ENCODE data around the gene SLC2A3. TPM values are rescaled to one million over a fixed set of nuclear protein-coding genes. Genes with fewer than 3 reads are reported as not detected.
"Not testable (repeated sequence)": the region's sequence is repeated elsewhere in the genome, so short reads cannot be mapped to it uniquely, and the experiment has no call there.

The SLC2A3 gene
- polyA plus RNA-seq, 1 donor from 2014 or later, result 27.2 TPM

DNA sequence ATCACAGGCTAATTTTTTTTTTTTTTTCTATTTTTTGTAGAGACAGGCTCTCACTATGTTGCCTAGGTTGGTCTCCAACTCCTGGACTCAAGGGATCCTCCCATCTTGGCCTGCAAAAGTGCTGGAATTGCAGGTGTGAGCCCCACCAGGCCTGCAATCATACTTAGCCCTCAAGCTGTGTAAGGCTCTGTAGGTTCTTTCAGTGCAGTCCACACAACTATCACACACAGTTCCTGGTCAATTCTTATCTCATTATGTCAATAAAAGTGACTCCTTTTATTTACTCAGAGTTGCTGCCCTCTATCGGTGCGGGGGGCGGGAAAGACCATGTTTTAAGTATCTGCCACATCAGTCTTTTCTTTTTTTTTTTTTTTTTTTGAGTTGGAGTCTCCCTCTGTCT, 29.0 kb downstream of the SLC2A3 start:
- no peaks in the 10 kb centered on the region for H4K20me1 ChIP-seq (ENCODE audit: insufficient read depth)
- H3K9me2 ChIP-seq (ENCODE audit: insufficient read depth, low read length), result no peaks in the 10 kb centered on the region
- H3F3A ChIP-seq (ENCODE audit: insufficient read depth, low read length, poor library complexity, severe bottlenecking), result no peaks in the 10 kb centered on the region
- no peak overlapping the region for H3K9ac ChIP-seq (ENCODE audit: low read length)
- no peak overlapping the region for H2AFZ ChIP-seq (ENCODE audit: low read depth, low read length)
- no peak overlapping the region for H3K27ac ChIP-seq (ENCODE audit: low read length)
- no peaks in the 10 kb centered on the region for H3K9me3 ChIP-seq (ENCODE audit: low read length)
- H3K4me2 ChIP-seq (ENCODE audit: low read length), result no peak overlapping the region
- H3K4me3 ChIP-seq (ENCODE audit: low read length), result no peak overlapping the region
- no peaks in the 10 kb centered on the region for H3K27me3 ChIP-seq (ENCODE audit: insufficient read depth, low read depth, low read length)
- no peaks in the 10 kb centered on the region for H3K36me3 ChIP-seq (ENCODE audit: insufficient read depth, low read length)
- no peaks in the 10 kb centered on the region for H3K79me2 ChIP-seq (replicated peaks; ENCODE audit: insufficient read depth, low read length)
- no peak for TF ChIP-seq EP300 (conservative IDR thresholded peaks at IDR 0.05; ENCODE audit: poor library complexity, severe bottlenecking)
- TF ChIP-seq CTCF (IDR thresholded peaks at IDR 0.05; ENCODE audit: poor library complexity, severe bottlenecking), result no peak
- TF ChIP-seq POLR2AphosphoS5 (IDR thresholded peaks at IDR 0.05), result no peak
- no peak for TF ChIP-seq RAD21 (conservative IDR thresholded peaks at IDR 0.05)
- TF ChIP-seq, protein P1, sequence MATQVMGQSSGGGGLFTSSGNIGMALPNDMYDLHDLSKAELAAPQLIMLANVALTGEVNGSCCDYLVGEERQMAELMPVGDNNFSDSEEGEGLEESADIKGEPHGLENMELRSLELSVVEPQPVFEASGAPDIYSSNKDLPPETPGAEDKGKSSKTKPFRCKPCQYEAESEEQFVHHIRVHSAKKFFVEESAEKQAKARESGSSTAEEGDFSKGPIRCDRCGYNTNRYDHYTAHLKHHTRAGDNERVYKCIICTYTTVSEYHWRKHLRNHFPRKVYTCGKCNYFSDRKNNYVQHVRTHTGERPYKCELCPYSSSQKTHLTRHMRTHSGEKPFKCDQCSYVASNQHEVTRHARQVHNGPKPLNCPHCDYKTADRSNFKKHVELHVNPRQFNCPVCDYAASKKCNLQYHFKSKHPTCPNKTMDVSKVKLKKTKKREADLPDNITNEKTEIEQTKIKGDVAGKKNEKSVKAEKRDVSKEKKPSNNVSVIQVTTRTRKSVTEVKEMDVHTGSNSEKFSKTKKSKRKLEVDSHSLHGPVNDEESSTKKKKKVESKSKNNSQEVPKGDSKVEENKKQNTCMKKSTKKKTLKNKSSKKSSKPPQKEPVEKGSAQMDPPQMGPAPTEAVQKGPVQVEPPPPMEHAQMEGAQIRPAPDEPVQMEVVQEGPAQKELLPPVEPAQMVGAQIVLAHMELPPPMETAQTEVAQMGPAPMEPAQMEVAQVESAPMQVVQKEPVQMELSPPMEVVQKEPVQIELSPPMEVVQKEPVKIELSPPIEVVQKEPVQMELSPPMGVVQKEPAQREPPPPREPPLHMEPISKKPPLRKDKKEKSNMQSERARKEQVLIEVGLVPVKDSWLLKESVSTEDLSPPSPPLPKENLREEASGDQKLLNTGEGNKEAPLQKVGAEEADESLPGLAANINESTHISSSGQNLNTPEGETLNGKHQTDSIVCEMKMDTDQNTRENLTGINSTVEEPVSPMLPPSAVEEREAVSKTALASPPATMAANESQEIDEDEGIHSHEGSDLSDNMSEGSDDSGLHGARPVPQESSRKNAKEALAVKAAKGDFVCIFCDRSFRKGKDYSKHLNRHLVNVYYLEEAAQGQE (IDR thresholded peaks at IDR 0.05; ENCODE audit: borderline replicate concordance), result no peak
- TF ChIP-seq EZH2 (IDR thresholded peaks at IDR 0.05; ENCODE audit: borderline replicate concordance, insufficient read depth, low read length, poor library complexity, severe bottlenecking), result no peak
- no peak for TF ChIP-seq SMC3 (conservative IDR thresholded peaks at IDR 0.05; ENCODE audit: poor library complexity)
- TF ChIP-seq TAF1 (IDR thresholded peaks at IDR 0.05; ENCODE audit: low read depth), result no peak
- no peak for TF ChIP-seq MXI1 (conservative IDR thresholded peaks at IDR 0.05; ENCODE audit: poor library complexity, severe bottlenecking)

GRCh38 chr12:7906303-7906702, 29.7 kb downstream of the SLC2A3 start:
- H3K79me2 ChIP-seq (replicated peaks; ENCODE audit: insufficient read depth, low read length); H2AFZ ChIP-seq (ENCODE audit: low read depth, low read length); H3K9me3 ChIP-seq (ENCODE audit: low read length); H3K4me3 ChIP-seq (ENCODE audit: low read length); H3K36me3 ChIP-seq (ENCODE audit: insufficient read depth, low read length); H3K4me2 ChIP-seq (ENCODE audit: low read length); H3K27ac ChIP-seq (ENCODE audit: low read length); H4K20me1 ChIP-seq (ENCODE audit: insufficient read depth); H3F3A ChIP-seq (ENCODE audit: insufficient read depth, low read length, poor library complexity, severe bottlenecking); H3K27me3 ChIP-seq (ENCODE audit: insufficient read depth, low read depth, low read length); H3K9me2 ChIP-seq (ENCODE audit: insufficient read depth, low read length); H3K9ac ChIP-seq (ENCODE audit: low read length): not testable (repeated sequence)

DNA sequence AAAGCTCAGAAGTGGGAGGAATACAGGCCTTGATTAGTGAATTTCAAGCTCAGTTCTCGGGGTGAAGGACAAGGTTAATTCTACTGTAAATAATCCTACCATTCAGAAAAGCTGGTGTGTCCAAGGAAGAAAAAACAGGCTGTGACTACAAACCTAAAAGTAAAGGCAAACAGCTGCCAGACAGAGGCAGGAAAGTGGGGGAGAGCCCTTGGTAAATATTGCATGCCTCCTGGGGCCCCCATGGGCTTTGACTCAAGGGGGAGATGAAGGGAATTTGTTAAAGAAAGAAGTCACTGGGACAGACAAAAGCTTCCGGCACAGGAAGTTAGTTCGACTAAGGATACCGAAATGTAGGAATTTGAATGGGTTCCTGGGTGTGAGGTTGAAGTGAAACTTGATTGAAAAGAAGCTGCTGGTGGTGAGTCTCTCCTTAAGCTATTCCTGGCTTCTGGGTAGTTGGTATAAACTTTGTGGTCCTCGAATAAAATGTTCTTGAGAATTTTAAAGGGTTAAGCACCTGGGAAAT, 30.3 kb downstream of the SLC2A3 start:
- H3K4me3 ChIP-seq (ENCODE audit: low read length); H3K9me3 ChIP-seq (ENCODE audit: low read length); H3K27me3 ChIP-seq (ENCODE audit: insufficient read depth, low read depth, low read length); H3F3A ChIP-seq (ENCODE audit: insufficient read depth, low read length, poor library complexity, severe bottlenecking); H3K36me3 ChIP-seq (ENCODE audit: insufficient read depth, low read length); H3K4me2 ChIP-seq (ENCODE audit: low read length); H3K9ac ChIP-seq (ENCODE audit: low read length); H3K79me2 ChIP-seq (replicated peaks; ENCODE audit: insufficient read depth, low read length); H2AFZ ChIP-seq (ENCODE audit: low read depth, low read length); H4K20me1 ChIP-seq (ENCODE audit: insufficient read depth); H3K27ac ChIP-seq (ENCODE audit: low read length); H3K9me2 ChIP-seq (ENCODE audit: insufficient read depth, low read length): not testable (repeated sequence)

Data from neural cell (in vitro differentiated cells).